HepG2 (cell line): ENCODE results near the gene ARL6IP4. TPM values are rescaled to one million over a fixed set of nuclear protein-coding genes. Genes with fewer than 3 reads are reported as not detected.

ENCODE experiments used
- ARNT ChIP-seq: fragments of 450-650 bp; IDR thresholded peaks from 2 replicates; pipeline ENCODE4 v1.6.1; 2017
- ELF3 ChIP-seq: IDR thresholded peaks from 2 replicates; pipeline ENCODE4 v1.6.1; 2016; ENCODE audit warnings: missing genetic modification reagents, missing compliant biosample characterization
- KMT2B ChIP-seq: IDR thresholded peaks from 2 replicates; pipeline ENCODE4 v1.6.1; 2016; ENCODE audit warnings: missing genetic modification reagents, missing compliant biosample characterization
- MEIS2 ChIP-seq: sonication (generic); formaldehyde crosslinking; IDR thresholded peaks from 2 replicates; pipeline ENCODE4 v1.9.0; 2021; ENCODE audit warnings: mild to moderate bottlenecking, missing genetic modification reagents
- MLLT10 ChIP-seq: sonication (generic); formaldehyde crosslinking; IDR thresholded peaks from 2 replicates; pipeline ENCODE4 v1.4.0; 2020; ENCODE audit warnings: missing genetic modification reagents
- MXI1 ChIP-seq: IDR thresholded peaks from 3 replicates; pipeline ENCODE4 v1.6.1; 2012; ENCODE audit warnings: low read depth, low read length, inconsistent platforms, borderline replicate concordance
- NFIB ChIP-seq: sonication (generic); formaldehyde crosslinking; IDR thresholded peaks from 2 replicates; pipeline ENCODE4 v1.9.0; 2021; ENCODE audit warnings: missing genetic modification reagents, mild to moderate bottlenecking, borderline replicate concordance
- RARA ChIP-seq: IDR thresholded peaks from 2 replicates; pipeline ENCODE4 v1.6.1; 2016; ENCODE audit warnings: missing genetic modification reagents, missing compliant biosample characterization
- SIN3A ChIP-seq: IDR thresholded peaks from 2 replicates; pipeline ENCODE4 v1.6.1; 2011; ENCODE audit warnings: low read depth, mild to moderate bottlenecking, control low read depth, low read length, borderline replicate concordance
- SOX6 ChIP-seq, 2 experiments: fragments of 450-650 bp in 1 of 2; sonication (generic) in 1 of 2; formaldehyde crosslinking in 1 of 2; IDR thresholded peaks; 2 replicates each; pipeline versions ENCODE4 v1.4.0 to v1.6.1; 2017 to 2020; ENCODE audit warnings: antibody characterized with exemption in 1 of 2, mild to moderate bottlenecking in 1 of 2, missing genetic modification reagents in 1 of 2
- TSC22D2 ChIP-seq: sonication (generic); formaldehyde crosslinking; IDR thresholded peaks from 2 replicates; pipeline ENCODE4 v1.5.1; 2020; ENCODE audit warnings: missing genetic modification reagents, mild to moderate bottlenecking, borderline replicate concordance
- ZBTB42 ChIP-seq: sonication (generic); formaldehyde crosslinking; IDR thresholded peaks from 2 replicates; pipeline ENCODE4 v1.5.0; 2020; ENCODE audit warnings: mild to moderate bottlenecking, missing genetic modification reagents
- ZMYM3 ChIP-seq: sonication (generic); formaldehyde crosslinking; IDR thresholded peaks from 2 replicates; pipeline ENCODE4 v1.5.1; 2020; ENCODE audit warnings: mild to moderate bottlenecking, missing genetic modification reagents
- ZNF350 ChIP-seq: sonication (generic); formaldehyde crosslinking; IDR thresholded peaks from 2 replicates; pipeline ENCODE4 v1.4.0; 2020; ENCODE audit warnings: mild to moderate bottlenecking, low read depth, missing genetic modification reagents, borderline replicate concordance
- ZNF441 ChIP-seq: sonication (generic); formaldehyde crosslinking; IDR thresholded peaks from 2 replicates; pipeline ENCODE4 v1.7.0; 2021; ENCODE audit warnings: missing genetic modification reagents, borderline replicate concordance
- ZNF567 ChIP-seq: sonication (generic); formaldehyde crosslinking; IDR thresholded peaks from 2 replicates; pipeline ENCODE4 v1.8.1; 2023; ENCODE audit warnings: mild to moderate bottlenecking, missing genetic modification reagents, borderline replicate concordance
- polyA plus RNA-seq, 8 experiments: library from polyadenylated mRNA; depleted of rRNA in 3 of 8; stranded (reverse) in 7 of 8; unstranded in 1 of 8; fragments of >200 nt; fragmentation: Illumina TruSeq in 4 of 8; extraction: Trizol in 4 of 8; gene quantifications; 2 replicates each; pipeline versions ENCODE4 v1.2.1 to v1.2.3, GENCODE V29; 2011 to 2016; ENCODE audit warnings: low read depth in 4 of 8, missing spikeins in 1 of 8, mixed read lengths in 1 of 8; ENCODE audit not compliant: insufficient read depth in 1 of 8
- total RNA-seq, 5 experiments: library from RNA; depleted of rRNA; stranded (reverse); fragments of >200 nt; fragmentation: Illumina TruSeq; extraction: Trizol; gene quantifications; 2 replicates each; pipeline ENCODE4 v1.2.3, GENCODE V29; 2016; ENCODE audit warnings: low read depth in 1 of 5
- TF ChIP-seq, protein P1 (sequence below): sonication (generic); formaldehyde crosslinking; IDR thresholded peaks from 2 replicates; pipeline ENCODE4; 2020; ENCODE audit warnings: missing genetic modification reagents, mild to moderate bottlenecking, borderline replicate concordance
- TF ChIP-seq, protein P2 (sequence below): sonication (generic); formaldehyde crosslinking; IDR thresholded peaks from 2 replicates; pipeline ENCODE4 v1.5.0; 2020; ENCODE audit warnings: missing genetic modification reagents
- TF ChIP-seq, protein P3 (sequence below): sonication (generic); formaldehyde crosslinking; IDR thresholded peaks from 2 replicates; pipeline ENCODE4 v1.9.0; 2021; ENCODE audit warnings: mild to moderate bottlenecking, missing genetic modification reagents

ARL6IP4 gene
- total and polyA plus RNA-seq, 2 of the 13 experiments (the other 11 are each of a cell fraction or from before 2014, with no cell fraction given): 155 to 220 TPM

GRCh38 chr12:122974892-122975789, 5.3 kb upstream of the ARL6IP4 start, which contains the start of gene OGFOD2 (continued):
- TF ChIP-seq, protein P1, sequence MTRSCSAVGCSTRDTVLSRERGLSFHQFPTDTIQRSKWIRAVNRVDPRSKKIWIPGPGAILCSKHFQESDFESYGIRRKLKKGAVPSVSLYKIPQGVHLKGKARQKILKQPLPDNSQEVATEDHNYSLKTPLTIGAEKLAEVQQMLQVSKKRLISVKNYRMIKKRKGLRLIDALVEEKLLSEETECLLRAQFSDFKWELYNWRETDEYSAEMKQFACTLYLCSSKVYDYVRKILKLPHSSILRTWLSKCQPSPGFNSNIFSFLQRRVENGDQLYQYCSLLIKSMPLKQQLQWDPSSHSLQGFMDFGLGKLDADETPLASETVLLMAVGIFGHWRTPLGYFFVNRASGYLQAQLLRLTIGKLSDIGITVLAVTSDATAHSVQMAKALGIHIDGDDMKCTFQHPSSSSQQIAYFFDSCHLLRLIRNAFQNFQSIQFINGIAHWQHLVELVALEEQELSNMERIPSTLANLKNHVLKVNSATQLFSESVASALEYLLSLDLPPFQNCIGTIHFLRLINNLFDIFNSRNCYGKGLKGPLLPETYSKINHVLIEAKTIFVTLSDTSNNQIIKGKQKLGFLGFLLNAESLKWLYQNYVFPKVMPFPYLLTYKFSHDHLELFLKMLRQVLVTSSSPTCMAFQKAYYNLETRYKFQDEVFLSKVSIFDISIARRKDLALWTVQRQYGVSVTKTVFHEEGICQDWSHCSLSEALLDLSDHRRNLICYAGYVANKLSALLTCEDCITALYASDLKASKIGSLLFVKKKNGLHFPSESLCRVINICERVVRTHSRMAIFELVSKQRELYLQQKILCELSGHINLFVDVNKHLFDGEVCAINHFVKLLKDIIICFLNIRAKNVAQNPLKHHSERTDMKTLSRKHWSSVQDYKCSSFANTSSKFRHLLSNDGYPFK (CRISPR knock-in tag): peak; percentile 83; the same call in 1 of the 2 replicates
- TF ChIP-seq NFIB (CRISPR knock-in tag): no peak
- TF ChIP-seq SIN3A: no peak
- TF ChIP-seq, protein P2, sequence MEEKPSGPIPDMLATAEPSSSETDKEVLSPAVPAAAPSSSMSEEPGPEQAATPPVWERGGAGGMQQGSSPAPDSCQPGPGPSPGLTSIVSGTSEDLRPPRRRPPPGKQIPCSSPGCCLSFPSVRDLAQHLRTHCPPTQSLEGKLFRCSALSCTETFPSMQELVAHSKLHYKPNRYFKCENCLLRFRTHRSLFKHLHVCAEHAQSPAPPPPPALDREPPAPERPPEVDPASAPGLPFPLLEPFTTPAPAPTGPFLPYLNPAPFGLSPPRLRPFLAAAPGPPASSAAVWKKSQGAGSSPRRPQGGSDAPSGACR (CRISPR knock-in tag): no peak
- 0 out of 2 replicates have a peak, but pooled peaks have one; percentile 78 for TF ChIP-seq ZBTB42
- TF ChIP-seq ZNF441 (CRISPR knock-in tag): peak; percentile 60
- TF ChIP-seq KMT2B (CRISPR knock-in tag): 0 out of 2 replicates have a peak, but pooled peaks have one; percentile 20
- TF ChIP-seq ZNF567 (CRISPR knock-in tag): 0 out of 2 replicates have a peak, but pooled peaks have one; percentile 5
- TF ChIP-seq ELF3 (CRISPR knock-in tag): 0 out of 2 replicates have a peak, but pooled peaks have one; percentile 26
- TF ChIP-seq, protein P3, sequence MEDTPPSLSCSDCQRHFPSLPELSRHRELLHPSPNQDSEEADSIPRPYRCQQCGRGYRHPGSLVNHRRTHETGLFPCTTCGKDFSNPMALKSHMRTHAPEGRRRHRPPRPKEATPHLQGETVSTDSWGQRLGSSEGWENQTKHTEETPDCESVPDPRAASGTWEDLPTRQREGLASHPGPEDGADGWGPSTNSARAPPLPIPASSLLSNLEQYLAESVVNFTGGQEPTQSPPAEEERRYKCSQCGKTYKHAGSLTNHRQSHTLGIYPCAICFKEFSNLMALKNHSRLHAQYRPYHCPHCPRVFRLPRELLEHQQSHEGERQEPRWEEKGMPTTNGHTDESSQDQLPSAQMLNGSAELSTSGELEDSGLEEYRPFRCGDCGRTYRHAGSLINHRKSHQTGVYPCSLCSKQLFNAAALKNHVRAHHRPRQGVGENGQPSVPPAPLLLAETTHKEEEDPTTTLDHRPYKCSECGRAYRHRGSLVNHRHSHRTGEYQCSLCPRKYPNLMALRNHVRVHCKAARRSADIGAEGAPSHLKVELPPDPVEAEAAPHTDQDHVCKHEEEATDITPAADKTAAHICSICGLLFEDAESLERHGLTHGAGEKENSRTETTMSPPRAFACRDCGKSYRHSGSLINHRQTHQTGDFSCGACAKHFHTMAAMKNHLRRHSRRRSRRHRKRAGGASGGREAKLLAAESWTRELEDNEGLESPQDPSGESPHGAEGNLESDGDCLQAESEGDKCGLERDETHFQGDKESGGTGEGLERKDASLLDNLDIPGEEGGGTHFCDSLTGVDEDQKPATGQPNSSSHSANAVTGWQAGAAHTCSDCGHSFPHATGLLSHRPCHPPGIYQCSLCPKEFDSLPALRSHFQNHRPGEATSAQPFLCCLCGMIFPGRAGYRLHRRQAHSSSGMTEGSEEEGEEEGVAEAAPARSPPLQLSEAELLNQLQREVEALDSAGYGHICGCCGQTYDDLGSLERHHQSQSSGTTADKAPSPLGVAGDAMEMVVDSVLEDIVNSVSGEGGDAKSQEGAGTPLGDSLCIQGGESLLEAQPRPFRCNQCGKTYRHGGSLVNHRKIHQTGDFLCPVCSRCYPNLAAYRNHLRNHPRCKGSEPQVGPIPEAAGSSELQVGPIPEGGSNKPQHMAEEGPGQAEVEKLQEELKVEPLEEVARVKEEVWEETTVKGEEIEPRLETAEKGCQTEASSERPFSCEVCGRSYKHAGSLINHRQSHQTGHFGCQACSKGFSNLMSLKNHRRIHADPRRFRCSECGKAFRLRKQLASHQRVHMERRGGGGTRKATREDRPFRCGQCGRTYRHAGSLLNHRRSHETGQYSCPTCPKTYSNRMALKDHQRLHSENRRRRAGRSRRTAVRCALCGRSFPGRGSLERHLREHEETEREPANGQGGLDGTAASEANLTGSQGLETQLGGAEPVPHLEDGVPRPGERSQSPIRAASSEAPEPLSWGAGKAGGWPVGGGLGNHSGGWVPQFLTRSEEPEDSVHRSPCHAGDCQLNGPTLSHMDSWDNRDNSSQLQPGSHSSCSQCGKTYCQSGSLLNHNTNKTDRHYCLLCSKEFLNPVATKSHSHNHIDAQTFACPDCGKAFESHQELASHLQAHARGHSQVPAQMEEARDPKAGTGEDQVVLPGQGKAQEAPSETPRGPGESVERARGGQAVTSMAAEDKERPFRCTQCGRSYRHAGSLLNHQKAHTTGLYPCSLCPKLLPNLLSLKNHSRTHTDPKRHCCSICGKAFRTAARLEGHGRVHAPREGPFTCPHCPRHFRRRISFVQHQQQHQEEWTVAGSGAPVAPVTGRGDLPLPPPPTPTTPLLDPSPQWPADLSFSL (CRISPR knock-in tag): no peak
- TF ChIP-seq MLLT10 (CRISPR knock-in tag): no peak
- TF ChIP-seq RARA: 0 out of 2 replicates have a peak, but pooled peaks have one; percentile 21
- TF ChIP-seq MXI1: peak; percentile 91; the same call in 1 of the 3 replicates
- 0 out of 2 replicates have a peak, but pooled peaks have one; percentile 12 for TF ChIP-seq MEIS2 (CRISPR knock-in tag)
- no peak for TF ChIP-seq ZMYM3 (CRISPR knock-in tag)
- TF ChIP-seq ARNT: no peak
- TF ChIP-seq TSC22D2 (CRISPR knock-in tag): 0 out of 2 replicates have a peak, but pooled peaks have one; percentile 33
- TF ChIP-seq SOX6 (IDR thresholded peaks at IDR 0.05): no peak
- TF ChIP-seq SOX6 (CRISPR knock-in tag; IDR thresholded peaks at IDR 0.05): peak; percentile 53
- TF ChIP-seq ZNF350: peak; percentile 45
